Aorta (tissue), 5 donors: ENCODE data around the gene GZF1. TPM values are rescaled to one million over a fixed set of nuclear protein-coding genes. Genes with fewer than 3 reads are reported as not detected.

Experiments used
- ATAC-seq: fragments of 200-7000 bp; cut with Tn5 transposase; one replicate; pipeline ENCODE4 v1.9.1; 2022; ENCODE audit warnings: moderate library complexity; ENCODE audit not compliant: low FRiP score
- DNase-seq, 2 donors: peaks; one replicate each; pipeline ENCODE4 v3.0.0-alpha.2; 2020
- H3K27ac ChIP-seq, 2 donors: one replicate each; pipeline ENCODE4 v1.5.1; 2013; ENCODE audit warnings: low read length in 2 of 2, mild to moderate bottlenecking in 2 of 2, moderate library complexity in 2 of 2, control low read depth in 1 of 2, inconsistent platforms in 1 of 2, low read depth in 1 of 2
- H3K27me3 ChIP-seq, 2 donors: one replicate each; pipeline ENCODE4 v1.6.1; 2013; ENCODE audit warnings: control low read depth in 1 of 2, low read length in 1 of 2, mild to moderate bottlenecking in 1 of 2, moderate library complexity in 1 of 2; ENCODE audit not compliant: insufficient read depth in 2 of 2, control insufficient read depth in 1 of 2
- H3K36me3 ChIP-seq, 2 donors: one replicate each; pipeline ENCODE4 v1.6.1; 2013; ENCODE audit warnings: control low read depth in 1 of 2, low read length in 1 of 2, mild to moderate bottlenecking in 1 of 2; ENCODE audit not compliant: insufficient read depth in 2 of 2, control insufficient read depth in 1 of 2
- H3K4me1 ChIP-seq, 2 donors: one replicate each; pipeline ENCODE4 v1.6.1; 2013; ENCODE audit warnings: low read length in 2 of 2, control low read depth in 1 of 2, mild to moderate bottlenecking in 1 of 2, moderate library complexity in 1 of 2; ENCODE audit not compliant: insufficient read depth in 2 of 2, control insufficient read depth in 1 of 2
- H3K4me3 ChIP-seq, 2 donors: one replicate each; pipeline ENCODE4 v1.5.1; 2013; ENCODE audit warnings: low read length in 2 of 2, control low read depth in 1 of 2, mild to moderate bottlenecking in 1 of 2
- H3K9me3 ChIP-seq: one replicate; pipeline ENCODE4 v1.6.1; 2013; ENCODE audit warnings: mild to moderate bottlenecking, low read length; ENCODE audit not compliant: control insufficient read depth
- WGBS, 2 donors: extraction: QIAGEN DNeasy Blood & Tissue Kit; methylation state at CpG; one replicate each; pipeline ENCODE4 v1.1.7; 2013; 5-methylcytosine and 5-hydroxymethylcytosine counted together
- intact Hi-C, 2 donors: fragments of 100-400 bp; cut with DNase I; formaldehyde crosslinking; loops; one replicate each; pipeline versions ENCODE4 v1.14.2 to v1.15.0; 2022
- polyA plus RNA-seq, 2 donors: library from polyadenylated mRNA; stranded (reverse); fragments of 200-250 nt; gene quantifications; one replicate each; pipeline ENCODE4 v1.2.3, GENCODE V29; 2013
- total RNA-seq, 2 donors: library from RNA; stranded (reverse); fragmentation: NEBNext Ultra II Directional; extraction: Animal tissue kit (Norgen Biotek cat#: 25700); gene quantifications; one replicate each; pipeline ENCODE4 v1.2.1, GENCODE V29; 2021
- donor health status: healthy with polysubstance abuse.
- donor health status: Bipolar disorder and iron deficiency.
- donor health status: DM: no; HTN: no; CAD: no.
- donor health status: DM: no; HTN: no; CAD: no.
- donor health status: DM: yes; HTN: yes; CAD: no.

Gene GZF1
- total and polyA plus RNA-seq, 4 donors, result 6.0 to 19.5 (median 10.9) TPM

DNA sequence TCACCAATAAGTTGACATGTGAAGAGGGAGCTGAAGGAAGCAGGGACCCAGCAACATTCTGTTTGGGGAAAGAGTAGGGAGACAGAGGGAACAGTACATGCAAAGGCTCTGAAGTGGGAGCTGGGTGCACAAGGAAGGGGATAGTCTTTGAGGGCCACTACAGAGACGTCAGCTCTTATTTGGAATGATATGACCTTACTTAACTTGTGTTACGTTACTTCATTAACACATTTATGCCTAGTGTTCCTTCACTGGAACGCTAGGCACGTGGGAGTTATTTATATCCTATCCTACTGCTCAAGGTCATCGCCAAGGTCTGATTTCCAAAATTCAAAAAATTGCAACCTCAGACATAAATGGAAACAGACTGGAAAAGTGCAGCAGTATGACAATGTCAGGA lies 39.1 kb downstream of the GZF1 start:
- DNase-seq (no peak), ATAC-seq (no peak)
- Histone ChIP-seq H3K4me3 (no peak overlapping the region), H3K27ac (no peak overlapping the region), H3K9me3 (no peaks in the 10 kb centered on the region), H3K27me3 (no peaks in the 10 kb centered on the region), H3K36me3 (peaks cover 0 to 2% of the 10 kb centered on the region in 2 donors), H3K4me1 (peaks cover 0 to 2% of the 10 kb centered on the region in 2 donors)
- intact Hi-C loops, result no loop called here
- WGBS, 2 donors, result 83 to 87% methylated on average over 5 of the region's 5 CpGs

DNA sequence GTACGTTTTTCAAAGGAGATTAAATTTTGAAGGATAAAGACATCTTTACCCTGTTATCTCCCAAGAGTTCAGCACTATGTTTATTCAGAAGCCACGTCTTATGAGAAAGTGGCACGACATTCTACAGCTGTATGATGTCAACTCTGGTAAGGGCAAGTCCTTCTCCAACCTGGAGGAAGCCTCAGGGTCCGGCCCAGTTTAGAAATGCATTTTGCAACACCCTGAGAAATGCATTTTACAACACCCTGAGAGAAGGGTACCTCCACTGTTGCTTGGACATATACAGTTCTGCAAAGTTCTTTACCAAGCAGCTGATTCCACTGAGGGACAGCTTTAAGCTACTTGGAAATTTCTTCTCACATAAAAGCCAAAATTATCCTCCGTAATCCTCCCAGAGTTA lies 41.8 kb downstream of the GZF1 start:
- Histone ChIP-seq H3K27me3 (no peaks in the 10 kb centered on the region), H3K36me3 (peaks cover 0 to 2% of the 10 kb centered on the region in 2 donors), H3K4me3 (no peak overlapping the region), H3K27ac (no peak overlapping the region), H3K9me3 (no peaks in the 10 kb centered on the region), H3K4me1 (peaks cover 0 to 2% of the 10 kb centered on the region in 2 donors)
- intact Hi-C loops, result no loop called here
- 81% methylated on average over 5 of the region's 5 CpGs for WGBS, 2 donors
- no peak for ATAC-seq
- no peak for DNase-seq

DNA sequence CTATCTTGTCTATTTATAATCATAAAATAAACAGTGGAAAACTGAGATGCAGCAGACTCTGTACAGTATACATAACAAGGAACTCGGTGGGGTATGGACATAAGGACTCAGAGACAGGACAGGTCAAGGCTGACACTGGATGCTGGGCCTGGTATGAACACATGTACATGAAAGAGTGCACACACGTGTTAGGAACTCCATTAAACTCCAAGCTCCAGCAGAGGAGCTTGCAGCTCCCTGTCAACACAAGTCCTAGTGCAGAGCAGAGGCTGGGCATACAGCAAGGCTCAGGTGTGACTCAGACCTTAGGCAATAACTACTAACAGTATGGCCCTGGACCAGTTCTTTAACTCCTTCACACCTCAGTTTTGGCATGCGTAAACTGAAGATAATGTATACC lies 42.2 kb downstream of the GZF1 start:
- H3K27me3 ChIP-seq, result no peaks in the 10 kb centered on the region
- H3K4me1 ChIP-seq, result peaks cover 0 to 2% of the 10 kb centered on the region in 2 donors
- no peak overlapping the region for H3K27ac ChIP-seq
- no peak for ATAC-seq
- no peak for DNase-seq
- no peaks in the 10 kb centered on the region for H3K9me3 ChIP-seq
- H3K4me3 ChIP-seq, result no peak overlapping the region
- H3K36me3 ChIP-seq, result peaks cover 0 to 2% of the 10 kb centered on the region in 2 donors
- WGBS, 2 donors, result 53 to 61% methylated on average over 3 of the region's 3 CpGs
- intact Hi-C loops, result no loop called here

DNA sequence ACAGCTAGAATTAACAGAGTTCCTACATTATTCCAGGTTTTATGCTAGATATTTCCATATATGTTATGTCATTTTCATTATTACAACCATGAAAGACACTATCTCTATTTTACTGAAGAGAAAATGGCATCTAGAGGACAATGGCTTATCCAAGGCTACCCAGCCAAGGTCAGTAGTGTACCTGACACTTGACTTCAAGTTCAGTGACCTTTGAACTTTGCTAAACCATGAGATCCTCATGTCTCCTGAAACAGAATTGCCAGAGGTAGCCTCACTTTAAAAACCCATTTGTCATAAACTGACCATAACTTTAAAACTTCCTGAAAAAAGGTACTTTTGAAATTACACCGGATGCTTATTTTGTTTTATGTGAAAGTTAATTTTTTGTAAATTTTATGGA lies 44.9 kb downstream of the GZF1 start:
- 98 to 100% methylated on average over 1 of the region's 1 CpG for WGBS, 2 donors
- H3K36me3 ChIP-seq, result no peaks in the 10 kb centered on the region
- no peaks in the 10 kb centered on the region for H3K27me3 ChIP-seq
- DNase-seq, result no peak
- no peaks in the 10 kb centered on the region for H3K9me3 ChIP-seq
- H3K4me1 ChIP-seq, result peaks cover 0 to 2% of the 10 kb centered on the region in 2 donors
- ATAC-seq, result no peak
- intact Hi-C loops, result no loop called here
- no peak overlapping the region for H3K27ac ChIP-seq
- no peak overlapping the region for H3K4me3 ChIP-seq

DNA sequence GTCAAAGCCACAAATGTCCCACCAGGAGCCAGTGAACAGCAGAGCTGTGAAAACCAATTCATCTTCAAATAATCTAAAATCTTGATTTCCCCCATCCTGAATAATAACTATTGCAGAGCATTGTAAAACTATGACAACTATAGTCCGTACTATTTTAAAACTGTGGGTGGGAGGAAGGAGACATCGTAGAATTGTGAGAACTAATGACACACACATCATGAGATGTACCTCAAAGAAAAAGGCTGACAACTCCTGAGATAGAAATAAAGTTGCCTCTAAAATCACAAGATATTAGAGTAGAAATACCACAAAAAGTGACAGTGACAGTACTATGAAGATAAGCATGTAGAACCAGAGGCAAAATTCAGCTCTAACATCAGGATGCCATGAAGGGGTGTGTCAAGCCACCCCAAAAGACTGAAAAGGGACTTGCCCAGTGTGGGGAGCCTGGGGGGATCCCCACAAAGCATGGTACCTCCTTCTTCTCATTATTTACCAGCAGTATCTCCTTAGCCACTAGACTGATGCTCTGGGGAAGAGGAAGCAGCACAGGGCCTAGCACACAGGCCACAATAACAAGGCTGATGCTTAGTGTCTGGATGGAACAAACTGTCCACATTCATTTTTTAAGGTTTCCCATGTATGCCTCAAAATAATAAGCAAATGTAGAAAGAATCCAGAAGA lies 45.9 kb downstream of the GZF1 start:
- H3K9me3 ChIP-seq, result no peaks in the 10 kb centered on the region
- no peak for ATAC-seq
- WGBS, 2 donors, result 86 to 90% methylated on average over 2 of the region's 2 CpGs
- no peak overlapping the region for H3K27ac ChIP-seq
- no peak for DNase-seq
- intact Hi-C loops, result no loop called here
- H3K4me1 ChIP-seq, result peaks cover 0 to 2% of the 10 kb centered on the region in 2 donors
- H3K36me3 ChIP-seq, result no peaks in the 10 kb centered on the region
- no peaks in the 10 kb centered on the region for H3K27me3 ChIP-seq
- no peak overlapping the region for H3K4me3 ChIP-seq

DNA sequence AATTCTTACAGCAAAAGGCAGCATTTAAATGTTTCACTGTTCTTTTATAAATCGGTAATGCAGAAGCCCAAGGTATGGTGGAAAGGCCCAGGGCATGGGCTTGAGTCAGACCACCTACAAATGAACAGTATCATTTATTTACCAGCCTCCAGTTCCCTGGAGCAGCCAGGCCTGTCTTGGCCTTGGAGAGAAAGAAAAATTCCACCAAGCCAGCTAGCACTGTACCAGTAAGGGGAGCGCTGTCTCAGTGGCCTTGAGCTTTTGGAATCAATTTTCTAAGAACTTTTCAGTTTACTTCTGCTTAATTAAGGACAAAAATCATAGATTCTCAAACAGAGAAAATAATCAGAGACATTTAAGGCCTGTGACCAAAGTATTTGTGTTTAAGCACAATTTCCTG lies 47.0 kb downstream of the GZF1 start:
- no peak for DNase-seq
- Histone ChIP-seq H3K36me3 (no peaks in the 10 kb centered on the region), H3K27ac (no peak overlapping the region), H3K4me1 (peaks cover 0 to 2% of the 10 kb centered on the region in 2 donors), H3K27me3 (no peaks in the 10 kb centered on the region), H3K4me3 (no peak overlapping the region), H3K9me3 (no peaks in the 10 kb centered on the region)
- ATAC-seq, result no peak
- intact Hi-C loops, result no loop called here
- 93 to 96% methylated on average over 2 of the region's 2 CpGs for WGBS, 2 donors

DNA sequence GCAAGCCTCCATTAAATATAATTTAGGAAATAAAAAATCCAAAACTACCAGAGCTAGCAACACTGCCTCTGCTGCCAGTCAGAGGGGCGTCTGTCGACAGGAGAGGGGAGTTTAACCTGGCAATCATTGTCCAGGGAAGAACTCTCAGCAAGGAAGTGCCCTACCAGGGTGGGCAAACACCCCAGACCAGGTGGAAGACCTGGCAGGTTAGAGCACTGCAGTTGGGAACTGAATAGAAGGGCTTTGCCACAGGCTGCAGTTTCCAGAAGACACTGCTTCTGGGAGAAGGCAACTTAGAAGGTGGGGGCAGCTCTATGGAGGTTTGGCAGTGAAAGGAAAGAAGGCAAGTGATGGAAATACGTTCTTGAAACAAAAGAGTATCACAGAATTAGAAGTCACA lies 47.8 kb downstream of the GZF1 start:
- H3K27me3 ChIP-seq, result no peaks in the 10 kb centered on the region
- intact Hi-C loops, result loop anchor here in 1 of 2 donors (5.0 kb wide), 1 partner anchor 32 kb away; no protein-coding TSS in a partner anchor
- WGBS, 2 donors, result 83 to 86% methylated on average over 3 of the region's 3 CpGs
- H3K4me3 ChIP-seq, result no peak overlapping the region
- no peaks in the 10 kb centered on the region for H3K36me3 ChIP-seq
- DNase-seq, result no peak
- no peak for ATAC-seq
- H3K9me3 ChIP-seq, result no peaks in the 10 kb centered on the region
- H3K4me1 ChIP-seq, result no peaks in the 10 kb centered on the region
- H3K27ac ChIP-seq, result no peak overlapping the region

DNA sequence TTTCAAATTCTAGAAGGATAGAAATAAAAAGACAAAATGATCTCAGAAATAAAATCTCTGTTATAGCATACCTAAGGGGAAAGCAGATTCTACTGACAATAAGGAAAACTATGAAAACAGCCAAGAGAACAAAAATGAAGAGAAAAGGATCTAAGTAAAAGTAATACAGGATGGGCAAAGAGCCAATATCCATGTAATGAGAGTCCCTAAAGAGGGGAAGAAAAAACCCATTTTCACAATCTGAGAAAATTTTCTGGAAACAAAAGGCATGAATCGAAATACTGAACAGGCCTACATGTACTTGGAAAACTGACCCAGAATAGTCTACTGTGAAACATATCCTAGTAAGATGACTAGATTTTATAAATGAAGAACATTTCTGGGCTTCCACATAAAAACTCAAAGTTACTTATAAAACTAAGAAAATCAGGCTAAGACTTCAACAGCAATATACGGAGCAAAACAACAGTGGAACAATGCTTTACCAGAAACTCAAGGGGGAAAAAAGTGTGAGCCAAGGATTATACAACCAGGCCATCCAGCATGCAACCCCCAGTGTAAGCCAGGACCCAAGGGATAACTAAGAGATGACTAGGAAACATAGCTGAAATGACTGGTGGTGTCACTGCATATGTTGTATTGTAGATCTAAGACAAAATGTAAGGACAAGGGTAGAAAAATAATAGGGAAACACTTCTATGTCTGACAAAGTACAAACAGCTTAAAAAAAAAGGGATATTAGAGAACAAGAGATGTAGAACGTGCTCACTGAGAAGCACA lies 49.1 kb downstream of the GZF1 start:
- ATAC-seq, result no peak
- intact Hi-C loops, result loop anchor here in 1 of 2 donors (5.0 kb wide), 1 partner anchor 34 kb away; no protein-coding TSS in a partner anchor
- no peaks in the 10 kb centered on the region for H3K9me3 ChIP-seq
- WGBS, 2 donors, result 90 to 91% methylated on average over 3 of the region's 3 CpGs
- H3K36me3 ChIP-seq, result no peaks in the 10 kb centered on the region
- DNase-seq, result no peak
- no peaks in the 10 kb centered on the region for H3K4me1 ChIP-seq
- H3K27ac ChIP-seq, result no peak overlapping the region
- H3K4me3 ChIP-seq, result no peak overlapping the region
- no peaks in the 10 kb centered on the region for H3K27me3 ChIP-seq

DNA sequence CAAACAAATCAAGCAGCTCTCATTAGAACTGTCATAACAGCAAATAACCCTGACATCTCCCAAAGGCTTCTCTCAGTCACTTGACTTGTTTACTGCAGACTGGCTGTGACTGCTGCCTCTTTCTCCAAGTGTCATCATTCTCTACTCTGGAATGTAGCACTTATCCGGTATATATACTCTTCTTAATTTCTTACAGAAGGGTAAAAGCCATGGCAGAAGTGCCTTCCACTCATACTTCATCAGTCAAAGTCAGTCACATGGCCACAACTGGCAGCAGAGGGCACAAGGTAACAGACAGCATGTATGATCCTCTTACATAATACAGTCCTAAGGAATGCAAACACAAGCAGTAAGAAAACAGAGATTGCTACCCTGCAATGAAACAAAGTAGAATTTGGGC lies 50.0 kb downstream of the GZF1 start:
- WGBS, 2 donors, result 71 to 74% methylated on average over 1 of the region's 1 CpG
- H3K36me3 ChIP-seq, result no peaks in the 10 kb centered on the region
- intact Hi-C loops, result loop anchor here in 1 of 2 donors (5.0 kb wide), 1 partner anchor 35 kb away; no protein-coding TSS in a partner anchor
- no peak overlapping the region for H3K4me3 ChIP-seq
- no peaks in the 10 kb centered on the region for H3K27me3 ChIP-seq
- H3K9me3 ChIP-seq, result no peaks in the 10 kb centered on the region
- no peak overlapping the region for H3K27ac ChIP-seq
- ATAC-seq, result no peak
- no peak for DNase-seq
- H3K4me1 ChIP-seq, result no peaks in the 10 kb centered on the region
